GM12874 (cell line): ENCODE data around the gene CLCN7.

Experiments used
- CTCF ChIP-seq: IDR thresholded peaks from 2 replicates; pipeline ENCODE4 v1.5.1; 2011; ENCODE audit warnings: low read depth, mild to moderate bottlenecking, control low read depth, low read length, moderate library complexity; ENCODE audit not compliant: insufficient read depth

The CLCN7 gene

GRCh38 chr16:1443403-1443973 lies 31.3 kb downstream of the CLCN7 start:
- no peak for TF ChIP-seq CTCF

- TF ChIP-seq CTCF, result no peak
Measured at GRCh38 chr16:1442697-1443096, 32.1 kb downstream of the CLCN7 start.

- no peak for TF ChIP-seq CTCF
Measured at GRCh38 chr16:1441391-1441829, 33.4 kb downstream of the CLCN7 start.

GRCh38 chr16:1439058-1439698 lies 35.6 kb downstream of the CLCN7 start:
- TF ChIP-seq CTCF, result no peak

GRCh38 chr16:1438229-1439057 lies 36.4 kb downstream of the CLCN7 start:
- no peak for TF ChIP-seq CTCF

GRCh38 chr16:1437606-1438005 lies 37.2 kb downstream of the CLCN7 start:
- no peak for TF ChIP-seq CTCF

GRCh38 chr16:1436731-1437355 lies 38.0 kb downstream of the CLCN7 start:
- no peak for TF ChIP-seq CTCF
